ENCODE results near the gene FHOD1.

FHOD1 gene

DNA sequence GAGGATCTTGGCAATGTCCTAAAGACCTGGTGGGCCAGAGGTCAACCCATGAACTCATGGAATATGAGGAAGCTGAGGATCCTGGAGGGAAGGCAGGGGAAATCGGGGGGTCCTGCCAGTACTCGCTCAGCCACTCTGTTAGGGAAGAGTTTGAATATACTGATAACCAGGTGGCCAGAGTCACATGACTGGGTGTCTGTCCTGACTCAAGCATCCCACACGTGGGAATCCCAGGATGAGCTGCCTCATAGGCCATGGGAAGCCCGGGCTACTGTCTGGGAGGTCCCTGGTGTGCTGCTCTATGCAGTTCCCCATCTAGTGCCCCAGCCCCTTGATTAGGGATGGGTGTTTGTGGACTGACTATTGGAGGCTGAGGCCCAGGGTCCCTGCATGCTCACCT lies 59.0 kb downstream of the FHOD1 start:
- DNase-seq = no peak

GRCh38 chr16:67187175-67187890 lies 59.9 kb downstream of the FHOD1 start:
- no peak for DNase-seq

GRCh38 chr16:67186550-67186950 lies 60.7 kb downstream of the FHOD1 start:
- no peak for DNase-seq

- DNase-seq = no peak
Measured at GRCh38 chr16:67185651-67186134, 61.6 kb downstream of the FHOD1 start.

GRCh38 chr16:67184995-67185650 lies 62.2 kb downstream of the FHOD1 start:
- peak; percentile 93 for DNase-seq

- peak; percentile 68 for DNase-seq
Measured at GRCh38 chr16:67184453-67184994, 62.8 kb downstream of the FHOD1 start.

DNA sequence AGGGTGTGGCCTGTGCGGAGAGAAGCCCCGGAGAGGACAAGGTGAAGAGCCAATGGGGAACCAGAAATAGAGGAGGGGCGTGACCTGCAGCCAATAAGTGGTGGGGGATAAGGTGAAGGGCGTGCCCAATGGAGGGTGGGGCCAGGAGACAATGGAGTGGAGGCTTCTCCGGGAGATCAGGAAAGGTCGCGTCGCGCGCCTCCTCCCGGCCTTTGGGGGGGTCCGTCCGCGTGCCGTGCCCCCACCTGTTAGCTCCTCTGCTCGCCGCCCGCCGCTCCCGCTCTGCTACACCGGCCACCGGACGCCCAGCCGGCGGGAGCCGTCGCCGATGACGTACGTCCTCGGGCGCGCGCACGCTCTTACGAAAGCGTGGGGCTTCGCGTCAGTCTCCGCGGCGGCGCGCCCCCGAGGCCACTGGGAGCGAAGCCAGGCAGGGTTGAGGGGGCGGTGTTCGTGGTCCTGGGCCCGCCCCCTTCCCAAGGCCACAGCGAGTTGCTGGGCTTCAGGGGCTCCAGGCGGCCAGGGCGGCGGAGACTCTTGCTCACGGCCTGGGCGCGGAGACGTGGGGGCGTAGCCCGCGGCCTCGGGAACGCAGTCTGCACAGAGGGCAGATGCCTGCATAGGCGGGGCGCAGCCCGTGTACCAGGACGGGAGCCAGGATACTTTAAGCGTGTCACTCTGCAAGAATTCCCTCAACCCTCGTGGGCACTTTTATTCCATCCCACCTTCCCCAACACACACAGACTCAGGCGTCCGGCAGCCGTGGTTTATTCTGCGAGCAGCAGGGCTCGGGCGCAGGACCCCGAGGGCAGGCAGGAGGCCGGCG lies 63.4 kb downstream of the FHOD1 start, which contains the start of gene MATCAP1:
Gene MATCAP1, minus strand, starts transcription at position 337 of the 826 bp plus-strand sequence. CDS start 3,353 bp downstream, outside the sequence.
- DNase-seq = peak; percentile 99

DNA sequence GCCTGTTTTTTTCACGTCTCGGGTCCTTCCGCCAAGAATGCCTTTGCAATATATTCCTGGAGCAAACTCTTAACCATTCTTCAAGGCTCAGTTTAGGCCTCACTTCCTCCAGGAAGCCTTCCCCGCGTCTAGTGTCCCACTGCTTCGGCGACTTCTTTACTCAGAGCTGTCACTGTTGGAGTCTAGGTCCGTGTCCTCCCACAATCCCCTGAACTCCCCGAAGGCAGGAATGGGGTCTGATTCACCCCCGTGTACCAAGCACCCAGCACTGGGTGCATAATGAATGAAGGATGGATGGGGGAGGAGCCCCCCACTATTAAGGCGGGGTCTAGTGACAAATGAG lies 64.0 kb downstream of the FHOD1 start:
- DNase-seq = no peak

DNA sequence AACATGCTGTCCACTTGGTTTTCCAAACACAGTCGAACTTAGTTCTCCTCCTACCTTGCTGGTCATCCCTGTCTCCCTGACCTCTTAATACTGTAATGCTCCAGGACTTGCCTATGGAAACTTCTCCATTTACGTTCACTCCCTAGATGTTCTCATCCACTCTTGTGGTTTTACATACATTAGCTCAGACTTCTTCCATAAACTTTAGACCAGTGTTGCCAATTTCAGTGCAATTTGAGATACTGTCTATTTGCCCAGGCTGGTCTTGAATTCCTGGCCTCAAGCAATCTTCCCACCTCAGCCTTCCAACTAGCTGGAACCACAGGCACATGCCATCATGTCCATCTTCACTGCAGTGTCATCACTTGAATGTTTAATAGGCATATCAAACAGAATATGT lies 65.0 kb downstream of the FHOD1 start:
- DNase-seq = no peak

- no peak for DNase-seq
Measured at GRCh38 chr16:67181346-67181745, 65.9 kb downstream of the FHOD1 start.

- no peak for DNase-seq
Measured at GRCh38 chr16:67180166-67180565, 67.1 kb downstream of the FHOD1 start.

GRCh38 chr16:67179421-67180080 lies 67.7 kb downstream of the FHOD1 start:
- DNase-seq = no peak

All from RPMI8226 (cell line).